Astrocyte of the spinal cord (primary cell): ENCODE measurements around the gene PHAX.

Source experiments
- DNase-seq: peaks from one replicate; pipeline ENCODE4 v3.0.0; 2011; ENCODE audit warnings: low read depth, low spot score
- H3K4me3 ChIP-seq: 2 replicates; pipeline ENCODE4 v1.5.1; 2011; ENCODE audit warnings: low read depth, mild to moderate bottlenecking, low read length, moderate library complexity
- CTCF ChIP-seq: IDR thresholded peaks from 2 replicates; pipeline ENCODE4 v1.5.1; 2012; ENCODE audit warnings: low read depth, mild to moderate bottlenecking, low read length, inconsistent platforms
- in situ Hi-C: cut with HindIII; loops from 2 replicates; pipeline ENCODE4 v1.10.0; 2017; ENCODE audit warnings: low sequenced_read_pairs

PHAX gene

GRCh38 chr5:126673477-126673876 is 72.7 kb downstream of the PHAX start:
- DNase-seq, result no peak
- in situ Hi-C loops, result no loop called here

GRCh38 chr5:126674145-126674544 is 73.4 kb downstream of the PHAX start:
- H3K4me3 ChIP-seq, result no peak overlapping the region
- no peak for TF ChIP-seq CTCF
- no peak for DNase-seq
- in situ Hi-C loops, result no loop called here

More at GRCh38 chr5:126673477-126673876, 72.7 kb downstream of the PHAX start:
- no peak for TF ChIP-seq CTCF
- H3K4me3 ChIP-seq, result no peak overlapping the region

- in situ Hi-C loops, result no loop called here
Measured at GRCh38 chr5:126675338-126675737, 74.6 kb downstream of the PHAX start.

GRCh38 chr5:126676195-126676624 is 75.5 kb downstream of the PHAX start:
- DNase-seq, result peak; percentile 57
- no peak overlapping the region for H3K4me3 ChIP-seq
- TF ChIP-seq CTCF, result peak; percentile 75
- in situ Hi-C loops, result no loop called here

More at GRCh38 chr5:126675338-126675737, 74.6 kb downstream of the PHAX start:
- no peak overlapping the region for H3K4me3 ChIP-seq
- no peak for TF ChIP-seq CTCF
- no peak for DNase-seq
